C4-2B (cell line): ENCODE measurements around the gene FCN3.
"Not testable (repeated sequence)": the region's sequence is repeated elsewhere in the genome, so short reads cannot be mapped to it uniquely, and the experiment has no call there.

Experiments
- H3K27ac ChIP-seq: fragments of 450-650 bp; 2 replicates; pipeline ENCODE4 v1.5.1; 2017
- CTCF ChIP-seq: fragments of 450-650 bp; conservative IDR thresholded peaks from 2 replicates; pipeline ENCODE4 v1.5.1; 2017; ENCODE audit warnings: mild to moderate bottlenecking
- ZFX ChIP-seq: fragments of 450-650 bp; IDR thresholded peaks from 2 replicates; pipeline ENCODE4 v1.6.1; 2017

Gene FCN3

GRCh38 chr1:27392096-27392777, 17.6 kb upstream of the FCN3 start, which contains the start of gene GPR3:
Gene GPR3, plus strand, starts transcription at chr1:27392622. Its CDS starts 1,177 bp downstream, at chr1:27393799.
- peak within 1 kb of the TSS; percentile 44 for H3K27ac ChIP-seq
- TF ChIP-seq CTCF (peak; percentile 89), ZFX (no peak)

- H3K27ac ChIP-seq: peak overlapping the region; percentile 44; the same call in 1 of the 2 replicates
- TF ChIP-seq CTCF: no peak
Measured at GRCh38 chr1:27391511-27392095, 17.0 kb upstream of the FCN3 start.

DNA sequence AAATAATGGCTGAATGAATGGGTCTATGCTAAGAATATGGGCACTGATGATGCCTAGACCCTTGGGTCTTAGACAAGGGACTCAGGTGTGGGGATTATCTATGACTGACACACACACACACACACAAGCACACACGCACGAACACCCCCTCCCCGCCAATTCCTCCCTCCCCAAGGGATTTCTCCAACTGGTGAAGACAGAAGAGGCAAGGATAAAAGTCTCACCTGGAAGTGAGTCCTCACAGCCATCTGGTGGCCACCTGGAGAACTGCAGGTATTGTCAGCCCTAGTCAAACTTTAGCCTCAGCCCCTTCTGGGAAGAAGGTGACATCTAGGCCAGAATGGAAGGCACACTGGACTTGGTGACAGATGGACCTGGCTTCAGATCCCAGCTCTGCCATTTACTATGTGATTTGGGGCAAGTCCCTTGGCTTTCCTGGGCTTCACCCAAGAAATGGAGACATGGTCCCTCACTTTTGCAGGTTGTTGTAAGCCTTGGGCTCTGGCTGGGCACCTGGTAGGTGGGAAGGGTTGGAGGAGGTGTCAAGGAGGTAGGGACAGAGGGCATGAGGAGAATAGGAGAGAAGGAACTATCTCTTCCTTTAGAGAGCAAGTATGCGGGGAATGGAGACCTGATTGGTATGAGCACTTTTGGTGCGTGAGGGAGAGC, 13.8 kb upstream of the FCN3 start:
- no peak overlapping the region for H3K27ac ChIP-seq

DNA sequence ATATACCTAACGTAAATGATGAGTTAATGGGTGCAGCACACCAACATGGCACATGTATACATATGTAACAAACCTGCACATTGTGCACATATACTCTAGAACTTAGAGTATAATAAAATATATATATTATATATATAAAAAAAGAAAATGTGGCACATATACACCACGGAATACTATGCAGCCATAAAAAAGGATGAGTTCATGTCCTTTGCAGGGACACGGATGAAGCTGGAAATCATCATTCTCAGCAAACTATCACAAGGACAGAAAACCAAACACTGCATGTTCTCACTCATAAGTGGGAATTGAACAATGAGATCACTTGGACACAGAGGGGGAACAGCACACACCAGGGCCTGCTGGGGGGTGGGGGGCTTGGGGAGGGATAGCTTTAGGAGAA, 10.2 kb upstream of the FCN3 start:
- H3K27ac ChIP-seq: not testable (repeated sequence)

More for the DNA sequence above, 13.8 kb upstream of the FCN3 start:
- no peak for TF ChIP-seq ZFX
- peak; percentile 95 for TF ChIP-seq CTCF

DNA sequence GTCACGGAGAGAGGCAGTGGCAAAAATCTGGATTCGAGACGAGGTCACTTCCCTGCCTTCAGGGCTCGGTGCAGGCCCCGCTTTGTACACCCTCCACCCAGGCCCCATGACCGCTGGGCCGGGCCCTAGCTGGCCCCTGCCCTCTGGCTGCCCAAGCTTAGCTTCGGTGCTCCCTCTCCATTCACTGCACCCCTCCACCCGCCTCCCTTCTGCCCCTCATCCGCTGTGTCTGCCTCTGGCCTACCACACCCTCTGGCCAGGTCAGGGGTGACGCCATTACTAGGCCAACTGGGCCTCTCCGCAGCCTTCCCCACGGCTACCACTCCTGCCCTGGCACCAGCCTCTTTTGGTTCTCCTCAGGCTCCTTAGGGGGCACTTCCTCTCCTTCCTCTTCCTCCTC, 9.0 kb upstream of the FCN3 start:
- H3K27ac ChIP-seq: no peak overlapping the region
- TF ChIP-seq CTCF (no peak), ZFX (no peak)

GRCh38 chr1:27383039-27383605, 8.5 kb upstream of the FCN3 start, which contains the start of gene CD164L2:
Gene CD164L2, minus strand, starts transcription at chr1:27383333. Its CDS starts 94 bp downstream, at chr1:27383239.
- TF ChIP-seq CTCF (no peak), ZFX (no peak)
- H3K27ac ChIP-seq: peak within 1 kb of the TSS; percentile 36

GRCh38 chr1:27381969-27382762, 7.5 kb upstream of the FCN3 start:
- no peak overlapping the region for H3K27ac ChIP-seq
- TF ChIP-seq CTCF (no peak), ZFX (no peak)
